Endothelial cell of hepatic sinusoid (primary cell): Measurements from ENCODE around the gene ZNF532.
"Not testable (repeated sequence)": the region's sequence is repeated elsewhere in the genome, so short reads cannot be mapped to it uniquely, and the experiment has no call there.

Source experiments
- in situ Hi-C: cut with HindIII; loops from 2 replicates; pipeline ENCODE4 v1.10.0; 2017; ENCODE audit warnings: low sequenced_read_pairs

The ZNF532 gene, protein sequence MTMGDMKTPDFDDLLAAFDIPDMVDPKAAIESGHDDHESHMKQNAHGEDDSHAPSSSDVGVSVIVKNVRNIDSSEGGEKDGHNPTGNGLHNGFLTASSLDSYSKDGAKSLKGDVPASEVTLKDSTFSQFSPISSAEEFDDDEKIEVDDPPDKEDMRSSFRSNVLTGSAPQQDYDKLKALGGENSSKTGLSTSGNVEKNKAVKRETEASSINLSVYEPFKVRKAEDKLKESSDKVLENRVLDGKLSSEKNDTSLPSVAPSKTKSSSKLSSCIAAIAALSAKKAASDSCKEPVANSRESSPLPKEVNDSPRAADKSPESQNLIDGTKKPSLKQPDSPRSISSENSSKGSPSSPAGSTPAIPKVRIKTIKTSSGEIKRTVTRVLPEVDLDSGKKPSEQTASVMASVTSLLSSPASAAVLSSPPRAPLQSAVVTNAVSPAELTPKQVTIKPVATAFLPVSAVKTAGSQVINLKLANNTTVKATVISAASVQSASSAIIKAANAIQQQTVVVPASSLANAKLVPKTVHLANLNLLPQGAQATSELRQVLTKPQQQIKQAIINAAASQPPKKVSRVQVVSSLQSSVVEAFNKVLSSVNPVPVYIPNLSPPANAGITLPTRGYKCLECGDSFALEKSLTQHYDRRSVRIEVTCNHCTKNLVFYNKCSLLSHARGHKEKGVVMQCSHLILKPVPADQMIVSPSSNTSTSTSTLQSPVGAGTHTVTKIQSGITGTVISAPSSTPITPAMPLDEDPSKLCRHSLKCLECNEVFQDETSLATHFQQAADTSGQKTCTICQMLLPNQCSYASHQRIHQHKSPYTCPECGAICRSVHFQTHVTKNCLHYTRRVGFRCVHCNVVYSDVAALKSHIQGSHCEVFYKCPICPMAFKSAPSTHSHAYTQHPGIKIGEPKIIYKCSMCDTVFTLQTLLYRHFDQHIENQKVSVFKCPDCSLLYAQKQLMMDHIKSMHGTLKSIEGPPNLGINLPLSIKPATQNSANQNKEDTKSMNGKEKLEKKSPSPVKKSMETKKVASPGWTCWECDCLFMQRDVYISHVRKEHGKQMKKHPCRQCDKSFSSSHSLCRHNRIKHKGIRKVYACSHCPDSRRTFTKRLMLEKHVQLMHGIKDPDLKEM (N-terminal part only)

DNA sequence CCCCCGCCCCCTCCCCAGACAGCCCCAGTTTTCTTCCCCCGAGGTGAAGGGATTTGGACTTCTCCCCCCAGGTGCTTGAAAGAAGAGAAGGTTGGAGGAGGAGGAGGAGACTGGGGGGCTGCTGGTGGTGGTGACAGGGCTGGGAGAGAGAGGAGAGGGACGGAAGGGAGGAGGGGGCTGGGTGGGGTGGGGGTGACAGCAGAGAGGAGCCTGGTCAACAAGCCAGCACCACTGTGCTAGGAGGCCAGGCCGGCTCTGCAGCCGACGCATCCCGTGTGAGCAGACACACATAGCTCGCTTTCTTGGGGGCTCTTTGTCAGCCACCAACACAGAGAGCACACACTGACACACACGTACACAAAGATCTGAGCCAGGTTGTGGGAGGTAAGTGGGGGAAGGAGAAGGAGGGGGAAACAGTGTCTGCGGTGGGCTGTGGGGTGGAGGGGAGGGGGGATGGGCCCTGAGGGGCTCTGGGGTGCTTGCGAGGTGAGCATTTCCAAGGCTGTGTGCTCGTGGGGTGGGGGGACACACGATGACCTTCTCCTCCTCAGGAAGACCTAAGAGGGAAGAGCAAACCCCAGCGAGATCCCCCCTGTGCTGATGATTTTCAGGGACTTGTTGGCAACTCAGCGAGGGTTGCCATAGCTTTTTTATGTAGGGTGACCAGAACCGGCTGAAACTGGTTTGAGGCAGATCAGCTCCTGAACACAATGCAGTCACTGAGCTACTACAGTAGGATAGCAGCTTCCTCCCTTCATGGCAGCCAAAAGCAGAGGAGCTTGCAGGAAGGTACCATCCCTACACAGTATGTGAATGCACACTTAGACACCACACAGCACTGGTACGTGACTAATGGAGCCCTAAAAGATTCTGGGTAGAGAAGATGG lies at the start of gene ZNF532:
Gene ZNF532, plus strand, starts transcription at position 732 of the 887 bp plus-strand sequence. CDS start 53,411 bp downstream, outside the sequence.
- in situ Hi-C loops: no loop called here

DNA sequence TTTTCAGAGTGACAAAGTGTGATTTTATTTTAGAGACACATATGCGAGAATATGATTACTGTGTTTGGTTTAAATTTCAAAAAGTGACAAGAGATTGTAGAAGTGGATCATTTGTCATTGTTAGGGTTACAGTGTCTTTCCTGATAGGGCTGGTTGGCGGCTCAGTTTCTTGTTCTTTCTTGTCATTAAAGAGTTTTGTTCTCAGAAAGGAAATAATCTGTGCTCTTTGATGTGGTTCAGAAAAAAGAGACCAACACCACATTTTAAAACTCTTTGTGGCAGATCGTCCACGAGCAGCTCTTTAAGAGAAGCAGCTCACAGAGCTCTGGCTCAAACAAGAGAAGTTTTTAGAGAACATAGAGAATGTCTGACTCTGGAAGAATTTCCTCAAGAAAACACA lies 45.6 kb upstream of the ZNF532 start:
- in situ Hi-C loops: no loop called here

DNA sequence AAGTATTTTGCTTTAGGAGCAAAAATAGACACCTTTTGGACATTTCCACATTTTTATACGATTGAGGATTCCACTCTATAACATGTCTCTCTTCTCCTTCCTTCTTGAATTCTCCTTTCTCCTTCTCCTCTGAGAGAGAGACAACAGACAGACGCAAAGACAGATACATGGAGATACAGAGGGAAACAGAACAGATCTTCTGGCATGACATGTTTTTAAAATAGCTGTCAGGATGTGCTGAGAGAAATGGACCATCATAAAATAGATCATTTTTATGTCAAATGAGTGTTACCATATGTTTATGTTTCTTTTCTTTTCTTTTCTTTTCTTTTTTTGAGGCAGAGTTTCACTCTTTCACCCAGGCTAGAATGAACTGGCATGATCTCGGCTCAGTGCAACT lies 44.4 kb upstream of the ZNF532 start:
- in situ Hi-C loops: no loop called here

DNA sequence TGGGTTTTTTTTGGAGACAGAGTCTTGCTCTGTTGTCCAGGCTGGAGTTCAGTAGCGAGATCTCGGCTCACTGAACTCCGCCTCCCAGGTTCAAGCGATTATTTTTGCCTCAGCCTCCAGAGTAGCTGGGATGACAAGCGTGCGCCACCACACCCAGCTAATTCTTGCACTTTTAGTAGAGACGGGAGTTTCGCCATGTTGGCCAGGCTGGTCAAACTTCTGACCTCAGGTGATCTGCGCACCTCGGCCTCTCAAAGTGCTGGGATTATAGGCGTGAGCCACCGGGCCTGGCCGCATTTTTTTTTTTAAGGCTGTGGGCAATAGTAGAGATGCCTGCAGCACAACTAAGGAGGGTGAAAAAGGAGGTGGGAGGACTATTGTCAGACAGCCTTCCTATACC lies 41.7 kb upstream of the ZNF532 start:
- in situ Hi-C loops: no loop called here

DNA sequence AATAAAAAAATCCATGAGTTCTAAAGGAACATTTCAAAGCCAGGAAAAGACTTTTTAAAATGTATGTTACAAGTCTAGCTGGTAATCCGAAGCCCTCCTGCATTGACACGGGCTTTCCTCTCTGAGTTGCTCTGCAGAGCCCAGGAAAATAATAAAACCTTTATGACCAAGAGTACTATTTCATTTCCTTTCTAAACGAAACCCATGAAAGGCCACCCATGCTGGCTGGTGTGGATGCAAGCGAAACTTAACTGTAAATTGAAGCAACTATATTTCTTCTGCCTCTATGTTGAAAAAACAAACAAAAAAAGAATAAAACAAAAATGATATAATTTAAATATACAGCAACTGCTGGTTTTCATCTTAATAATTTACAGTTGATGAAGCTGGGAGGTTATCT lies 41.3 kb upstream of the ZNF532 start:
- in situ Hi-C loops: no loop called here

DNA sequence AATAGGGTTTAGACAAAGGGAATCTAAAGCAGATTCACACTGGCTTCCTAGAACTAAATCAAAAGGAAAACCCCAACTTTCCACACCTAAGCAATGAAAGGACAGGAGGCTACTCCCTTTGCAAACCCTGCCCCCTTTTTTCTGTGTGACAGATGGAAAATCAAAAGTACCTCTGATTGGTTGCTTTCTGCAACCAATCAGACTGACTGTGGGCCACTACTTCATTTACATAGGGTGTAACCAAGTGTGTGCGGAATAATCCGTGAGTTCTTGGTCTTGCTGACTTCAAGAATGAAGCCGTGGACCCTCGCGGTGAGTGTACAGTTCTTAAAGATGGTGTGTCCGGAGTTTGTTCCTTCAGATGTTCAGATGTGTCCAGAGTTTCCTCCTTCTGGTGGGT lies 37.8 kb upstream of the ZNF532 start:
- in situ Hi-C loops: not testable (repeated sequence)

DNA sequence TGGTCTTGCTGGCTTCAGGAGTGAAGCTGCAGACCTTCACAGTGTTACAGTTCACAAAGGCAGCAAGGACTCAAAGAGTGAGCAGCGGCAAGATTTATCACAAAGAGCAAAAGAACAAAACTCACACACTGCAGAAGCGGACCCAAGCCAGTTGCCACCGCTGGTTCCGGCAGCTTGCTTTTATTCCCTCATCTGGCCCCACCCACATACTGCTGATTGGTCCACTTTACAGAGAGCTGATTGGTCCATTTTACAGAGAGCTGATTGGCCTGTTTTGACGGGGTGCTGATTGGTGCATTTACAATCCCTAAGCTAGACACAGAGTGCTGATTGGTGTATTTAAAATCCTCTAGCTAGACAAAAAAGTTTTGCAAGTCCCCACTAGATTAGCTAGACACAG lies 37.2 kb upstream of the ZNF532 start:
- in situ Hi-C loops: no loop called here

DNA sequence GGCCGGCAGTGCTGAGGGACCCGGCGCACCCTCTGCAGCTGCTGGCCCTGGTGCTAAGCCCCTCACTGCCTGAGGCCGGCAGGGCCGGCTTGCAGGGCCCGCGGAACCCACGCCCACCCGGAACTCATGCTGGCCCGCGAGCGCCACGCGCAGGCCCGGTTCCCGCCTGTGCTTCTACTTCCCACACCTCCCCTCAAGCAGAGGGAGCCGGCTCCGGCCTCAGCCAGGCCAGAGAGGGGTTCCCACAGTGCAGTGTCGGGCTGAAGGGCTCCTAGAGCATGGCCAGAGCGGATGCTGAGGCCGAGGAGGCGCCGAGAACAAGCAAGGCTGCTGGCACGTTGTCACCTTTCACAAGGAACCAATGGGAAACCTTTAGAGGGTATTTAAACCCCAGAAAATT lies 36.8 kb upstream of the ZNF532 start:
- in situ Hi-C loops: no loop called here

DNA sequence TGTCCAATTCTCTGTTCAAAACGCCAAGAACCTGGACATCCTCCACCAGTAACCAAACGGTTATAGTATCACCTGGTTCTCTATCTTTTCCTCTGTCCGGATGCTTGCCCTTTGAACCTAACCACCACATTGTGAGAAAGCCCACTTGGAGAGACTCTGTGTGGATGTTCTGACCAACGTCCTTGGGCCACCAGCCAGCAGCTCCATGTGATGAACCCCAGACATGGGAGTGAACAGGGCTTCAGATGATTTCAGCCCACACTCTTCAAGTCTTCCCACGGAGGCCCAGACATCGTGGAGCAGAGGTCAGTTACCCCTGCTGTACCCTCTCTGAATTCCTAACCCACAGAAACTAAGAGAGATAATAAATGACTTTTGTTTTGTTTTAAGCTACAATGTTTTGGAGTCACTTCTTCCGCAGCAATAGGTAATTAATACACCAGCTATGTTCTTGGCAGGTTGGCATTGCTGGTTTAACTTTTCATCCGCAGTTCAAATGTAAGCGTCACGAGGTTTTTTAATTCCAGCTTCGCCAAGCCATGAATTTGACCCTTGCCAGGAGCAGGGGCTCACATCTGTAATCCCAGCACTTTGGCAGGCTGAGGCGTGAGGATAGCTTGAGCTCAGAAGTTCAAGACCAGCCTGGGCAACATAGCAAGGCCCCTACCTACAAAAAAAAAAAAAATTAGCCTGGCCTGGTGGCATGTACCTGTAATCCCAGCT lies 36.1 kb upstream of the ZNF532 start:
- in situ Hi-C loops: no loop called here

DNA sequence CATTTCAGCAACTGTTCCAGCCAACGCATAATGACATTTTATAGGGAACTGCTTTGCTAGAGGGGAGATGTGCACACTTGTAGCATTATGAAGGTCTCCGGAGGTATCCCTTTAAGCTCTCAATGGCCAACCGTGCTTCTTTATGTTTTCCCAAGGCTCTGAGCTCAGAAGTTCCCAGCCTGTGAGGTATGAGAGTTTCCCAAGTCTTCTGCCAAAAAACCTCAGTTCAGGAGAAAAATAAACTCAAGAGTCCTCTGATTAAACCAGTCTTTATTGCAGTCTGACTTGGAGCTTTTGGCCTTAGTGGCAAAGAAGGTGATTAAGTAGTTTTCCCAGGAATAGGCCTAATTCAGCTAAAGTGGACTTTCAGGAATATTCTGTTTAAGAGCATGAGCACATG lies 35.4 kb upstream of the ZNF532 start:
- in situ Hi-C loops: no loop called here

DNA sequence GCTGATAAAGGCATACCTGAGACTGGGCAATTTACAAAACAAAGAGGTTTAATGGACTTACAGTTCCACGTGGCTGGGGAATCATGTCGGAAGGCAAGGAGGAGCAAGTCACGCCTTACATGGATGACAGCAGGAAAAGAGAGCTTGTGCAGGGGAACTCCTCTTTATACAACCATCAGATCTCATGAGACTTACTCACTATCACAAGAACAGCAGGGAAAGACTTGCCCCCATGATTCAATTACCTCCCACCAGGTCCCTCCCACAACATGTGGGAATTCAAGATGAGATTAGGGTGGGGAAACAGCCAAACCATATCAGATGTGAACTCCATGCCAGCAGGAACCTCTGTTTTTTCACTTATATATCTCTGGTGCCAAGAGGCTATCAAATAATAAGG lies 34.8 kb upstream of the ZNF532 start:
- in situ Hi-C loops: not testable (repeated sequence)

DNA sequence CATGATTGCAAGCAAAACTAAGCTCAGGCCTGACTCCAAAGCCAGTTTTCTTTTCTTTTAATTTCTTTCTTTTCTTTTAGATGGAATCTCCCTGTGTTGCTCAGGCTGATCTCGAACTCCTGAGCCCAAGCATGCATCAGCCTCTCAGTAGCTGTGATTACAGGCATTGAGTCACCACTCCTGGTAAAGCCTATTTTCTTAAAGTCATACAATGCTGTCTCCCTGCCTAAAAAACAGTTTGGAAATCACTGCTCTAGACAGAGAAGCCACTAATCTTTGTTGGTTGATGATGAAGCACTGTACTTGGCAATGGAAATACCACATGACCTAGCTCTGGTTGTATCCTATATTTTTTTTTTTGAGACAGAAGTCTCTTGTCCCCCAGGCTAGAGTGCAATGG lies 33.1 kb upstream of the ZNF532 start:
- in situ Hi-C loops: no loop called here

DNA sequence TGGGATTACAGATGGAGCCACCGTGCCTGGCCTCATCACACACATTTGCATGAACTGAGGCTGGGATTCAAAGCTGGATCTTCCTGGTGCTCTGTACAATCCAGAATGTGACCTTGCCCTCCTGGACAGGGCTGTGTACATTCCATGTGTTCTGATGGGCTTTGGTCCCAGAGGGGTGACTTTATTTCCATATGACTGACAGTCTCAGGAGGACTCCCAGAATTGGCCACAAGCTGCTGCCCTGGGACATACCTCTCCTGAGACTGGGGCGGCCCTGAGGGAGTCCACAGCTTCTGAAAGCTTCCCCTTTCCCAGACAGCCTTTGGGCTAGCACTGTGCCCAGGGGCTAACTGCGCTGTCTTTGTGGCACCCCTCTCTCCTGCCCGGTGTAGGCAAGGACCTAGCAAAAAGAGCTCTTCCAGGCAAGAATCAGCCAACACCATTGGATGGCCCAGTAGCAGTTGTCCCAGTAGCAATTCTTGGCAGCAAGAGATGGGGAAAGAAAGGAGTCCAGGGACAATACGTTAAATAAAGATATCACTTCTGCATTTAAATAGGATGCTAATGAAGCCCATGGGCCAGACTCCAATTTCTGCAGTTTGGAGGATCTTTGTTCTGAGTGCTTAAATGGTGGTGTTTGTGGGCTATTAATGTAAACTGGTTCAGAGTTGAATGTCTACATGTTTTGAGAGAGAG lies 26.4 kb upstream of the ZNF532 start:
- in situ Hi-C loops: no loop called here

DNA sequence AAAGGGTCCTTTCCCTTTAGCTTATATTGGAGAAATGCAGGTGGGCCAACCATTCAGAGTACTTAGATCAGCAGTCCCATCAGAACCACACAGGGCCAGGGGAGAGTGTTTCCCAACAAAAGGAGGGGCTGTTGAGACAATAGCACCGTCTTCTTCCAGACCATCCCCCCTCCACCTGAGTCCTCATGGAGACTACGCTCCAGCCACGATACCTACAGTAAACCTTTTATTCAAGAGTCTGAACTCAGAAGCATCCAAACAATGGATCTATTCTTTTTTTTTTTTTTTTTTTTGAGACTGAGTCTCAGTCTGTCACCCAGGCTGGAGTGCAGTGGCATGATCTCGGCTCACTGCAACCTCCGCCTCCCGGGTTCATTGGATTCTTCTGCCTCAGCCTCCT lies 25.7 kb upstream of the ZNF532 start:
- in situ Hi-C loops: no loop called here

DNA sequence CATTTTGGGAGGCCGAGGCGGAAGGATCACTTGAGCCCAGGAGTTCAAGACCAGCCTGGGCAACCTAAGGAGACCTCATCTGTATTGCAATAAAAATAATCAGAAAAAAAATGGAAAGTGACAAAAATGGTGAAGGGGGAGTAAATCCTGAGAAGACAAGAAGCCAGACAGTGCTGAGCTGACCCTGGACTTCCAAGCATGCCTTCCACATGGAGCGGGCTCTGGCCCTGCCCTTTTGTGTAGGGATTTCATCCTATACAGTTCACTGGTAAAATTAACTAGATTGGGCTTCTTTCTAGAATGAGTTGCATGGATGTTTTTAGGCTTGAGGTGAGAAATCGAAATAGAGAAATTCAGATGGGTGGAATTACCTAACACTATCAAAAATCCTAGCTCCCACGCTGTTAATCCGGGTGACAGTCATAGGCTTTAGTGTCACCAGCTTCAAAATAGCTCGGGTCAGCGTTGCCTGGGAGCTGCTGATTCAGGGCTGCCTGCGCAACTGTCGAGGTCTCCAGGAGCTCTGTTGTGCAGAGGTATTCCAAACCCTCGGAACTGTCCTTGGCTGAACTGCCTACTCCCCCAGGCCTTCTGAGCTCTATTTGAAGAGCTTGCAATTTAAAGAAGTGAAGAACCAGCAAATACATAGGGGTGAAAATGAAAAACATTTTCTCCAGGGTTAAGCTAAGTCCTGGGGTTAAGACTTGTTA lies 21.5 kb upstream of the ZNF532 start:
- in situ Hi-C loops: no loop called here

DNA sequence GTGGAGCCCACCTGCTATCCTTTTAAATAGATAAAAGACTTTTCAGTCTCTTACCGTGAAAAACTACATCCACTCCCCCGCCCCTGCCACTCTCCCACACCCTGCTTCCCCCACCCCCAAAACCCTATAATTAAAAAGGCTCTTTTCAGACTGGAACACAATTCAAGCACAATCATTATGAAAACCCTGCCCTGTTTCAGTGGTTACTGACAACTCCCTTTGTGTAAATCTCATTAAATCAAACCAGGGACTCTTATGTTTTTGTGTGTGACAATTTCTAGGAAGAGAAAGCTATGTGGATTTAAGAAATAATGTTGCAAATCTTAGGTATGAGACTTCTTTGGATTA lies 21.0 kb upstream of the ZNF532 start:
- in situ Hi-C loops: no loop called here

DNA sequence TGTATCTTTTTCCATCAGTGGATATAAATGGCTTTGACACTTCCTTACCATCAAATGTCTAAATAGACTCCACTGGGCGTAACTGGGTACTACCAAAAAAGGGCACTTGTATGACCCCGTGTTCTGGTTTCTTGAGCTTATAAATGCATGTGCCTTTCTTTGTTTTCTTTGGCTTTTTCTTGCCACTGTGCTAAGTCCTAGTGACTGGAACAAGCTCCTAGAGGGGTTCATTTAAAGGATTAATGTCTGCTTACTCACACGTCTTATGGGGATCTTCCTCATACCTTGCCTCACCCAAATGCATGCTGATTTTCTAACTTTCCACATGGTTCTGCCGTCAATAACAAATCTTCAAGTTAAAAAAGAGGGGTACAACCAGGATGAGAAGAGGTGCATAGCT lies 19.8 kb upstream of the ZNF532 start:
- in situ Hi-C loops: no loop called here

DNA sequence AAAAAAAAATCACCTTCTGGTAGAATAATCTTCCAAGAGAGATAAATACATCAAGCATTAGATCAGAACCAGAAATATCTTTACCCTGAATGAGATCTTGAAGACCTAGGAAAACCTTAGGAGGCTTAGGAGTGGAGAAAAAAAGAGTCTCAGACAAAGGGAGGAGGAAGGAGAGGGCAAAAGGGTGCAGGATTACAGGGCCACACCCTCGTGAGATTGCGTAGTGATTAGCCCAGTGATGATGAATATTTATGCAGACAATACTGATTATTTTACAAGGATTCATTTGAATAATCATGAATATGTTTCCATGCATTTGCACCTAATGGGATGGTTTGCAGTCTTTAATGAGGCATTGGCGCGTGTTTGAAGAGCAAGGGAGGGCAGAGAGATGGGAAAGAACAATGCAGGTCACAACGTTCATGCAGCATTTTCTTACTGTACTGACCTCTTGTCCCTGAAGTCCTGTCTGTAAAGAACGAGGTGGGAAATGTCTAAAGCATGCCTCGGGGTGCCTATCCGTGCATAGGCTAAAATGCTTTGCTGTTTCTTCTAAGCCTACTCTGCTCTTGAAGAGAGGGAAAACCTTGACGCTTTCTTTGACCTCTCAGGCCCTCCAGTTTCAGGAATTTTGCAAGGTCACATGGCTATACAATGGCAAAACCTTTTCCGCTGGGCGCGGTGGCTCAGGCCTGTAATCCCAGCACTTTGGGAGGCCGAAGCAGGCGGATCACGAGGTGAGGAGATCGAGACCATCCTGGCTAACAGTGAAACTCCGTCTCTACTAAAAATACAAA lies 18.6 kb upstream of the ZNF532 start:
- in situ Hi-C loops: no loop called here
